Astrocyte (in vitro differentiated cells and primary cell): ENCODE results near the gene COL23A1.

Experiments used
- EZH2 ChIP-seq: IDR thresholded peaks from 2 replicates; pipeline ENCODE4 v1.6.1; 2012; ENCODE audit warnings: mild to moderate bottlenecking, low read length, inconsistent platforms; ENCODE audit not compliant: insufficient read depth
- TF ChIP-seq, protein P1 (sequence below): IDR thresholded peaks from 2 replicates; pipeline ENCODE4 v1.5.1; 2011; ENCODE audit warnings: low read depth, mild to moderate bottlenecking, inconsistent platforms, low read length, moderate library complexity; ENCODE audit not compliant: insufficient read depth

GRCh38 chr5:178227138-178227659 lies 363.0 kb downstream of the COL23A1 start:
- TF ChIP-seq, protein P1, sequence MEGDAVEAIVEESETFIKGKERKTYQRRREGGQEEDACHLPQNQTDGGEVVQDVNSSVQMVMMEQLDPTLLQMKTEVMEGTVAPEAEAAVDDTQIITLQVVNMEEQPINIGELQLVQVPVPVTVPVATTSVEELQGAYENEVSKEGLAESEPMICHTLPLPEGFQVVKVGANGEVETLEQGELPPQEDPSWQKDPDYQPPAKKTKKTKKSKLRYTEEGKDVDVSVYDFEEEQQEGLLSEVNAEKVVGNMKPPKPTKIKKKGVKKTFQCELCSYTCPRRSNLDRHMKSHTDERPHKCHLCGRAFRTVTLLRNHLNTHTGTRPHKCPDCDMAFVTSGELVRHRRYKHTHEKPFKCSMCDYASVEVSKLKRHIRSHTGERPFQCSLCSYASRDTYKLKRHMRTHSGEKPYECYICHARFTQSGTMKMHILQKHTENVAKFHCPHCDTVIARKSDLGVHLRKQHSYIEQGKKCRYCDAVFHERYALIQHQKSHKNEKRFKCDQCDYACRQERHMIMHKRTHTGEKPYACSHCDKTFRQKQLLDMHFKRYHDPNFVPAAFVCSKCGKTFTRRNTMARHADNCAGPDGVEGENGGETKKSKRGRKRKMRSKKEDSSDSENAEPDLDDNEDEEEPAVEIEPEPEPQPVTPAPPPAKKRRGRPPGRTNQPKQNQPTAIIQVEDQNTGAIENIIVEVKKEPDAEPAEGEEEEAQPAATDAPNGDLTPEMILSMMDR: no peak
- TF ChIP-seq EZH2: no peak
